Esophagus muscularis mucosa (tissue), 4 donors: ENCODE data around the gene CD74.

ENCODE experiments used
- EP300 ChIP-seq: sonication (generic); formaldehyde crosslinking; IDR thresholded peaks from one replicate; pipeline ENCODE4 v1.6.1; 2017; ENCODE audit warnings: antibody characterized with exemption
- POLR2A ChIP-seq: fragments of 450-650 bp; IDR thresholded peaks from one replicate; pipeline ENCODE4 v1.6.1; 2017; ENCODE audit warnings: antibody characterized with exemption, moderate library complexity, mild to moderate bottlenecking, low read depth
- POLR2AphosphoS5 ChIP-seq, 2 donors: sonication (generic); formaldehyde crosslinking; IDR thresholded peaks; one replicate each; pipeline ENCODE4 v1.6.1; 2017; ENCODE audit warnings: antibody characterized with exemption in 2 of 2
- TF ChIP-seq, protein P1 (sequence below), 3 experiments: fragments of 200-600 bp in 2 of 3; fragments of 450-650 bp in 1 of 3; sonication (generic) in 2 of 3; IDR thresholded peaks; one replicate each; pipeline ENCODE4 v1.5.1; 2017 to 2019; ENCODE audit warnings: antibody characterized with exemption in 3 of 3, mild to moderate bottlenecking in 2 of 3, moderate library complexity in 1 of 3

GRCh38 chr5:150457121-150457520 lies 44.4 kb upstream of the CD74 start:
- TF ChIP-seq POLR2A (no peak), EP300 (no peak), POLR2AphosphoS5 (IDR thresholded peaks at IDR 0.05) (no peak)
- TF ChIP-seq, protein P1, sequence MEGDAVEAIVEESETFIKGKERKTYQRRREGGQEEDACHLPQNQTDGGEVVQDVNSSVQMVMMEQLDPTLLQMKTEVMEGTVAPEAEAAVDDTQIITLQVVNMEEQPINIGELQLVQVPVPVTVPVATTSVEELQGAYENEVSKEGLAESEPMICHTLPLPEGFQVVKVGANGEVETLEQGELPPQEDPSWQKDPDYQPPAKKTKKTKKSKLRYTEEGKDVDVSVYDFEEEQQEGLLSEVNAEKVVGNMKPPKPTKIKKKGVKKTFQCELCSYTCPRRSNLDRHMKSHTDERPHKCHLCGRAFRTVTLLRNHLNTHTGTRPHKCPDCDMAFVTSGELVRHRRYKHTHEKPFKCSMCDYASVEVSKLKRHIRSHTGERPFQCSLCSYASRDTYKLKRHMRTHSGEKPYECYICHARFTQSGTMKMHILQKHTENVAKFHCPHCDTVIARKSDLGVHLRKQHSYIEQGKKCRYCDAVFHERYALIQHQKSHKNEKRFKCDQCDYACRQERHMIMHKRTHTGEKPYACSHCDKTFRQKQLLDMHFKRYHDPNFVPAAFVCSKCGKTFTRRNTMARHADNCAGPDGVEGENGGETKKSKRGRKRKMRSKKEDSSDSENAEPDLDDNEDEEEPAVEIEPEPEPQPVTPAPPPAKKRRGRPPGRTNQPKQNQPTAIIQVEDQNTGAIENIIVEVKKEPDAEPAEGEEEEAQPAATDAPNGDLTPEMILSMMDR (IDR thresholded peaks at IDR 0.05) = no peak
